Measurements from ENCODE around the gene NDRG4.

The NDRG4 gene

GRCh38 chr16:58492735-58493134, 7.2 kb upstream of the NDRG4 start:
- DNase-seq (ENCODE audit: low read depth, low spot score): no peak
- H3K27ac ChIP-seq: no peak overlapping the region

DNA sequence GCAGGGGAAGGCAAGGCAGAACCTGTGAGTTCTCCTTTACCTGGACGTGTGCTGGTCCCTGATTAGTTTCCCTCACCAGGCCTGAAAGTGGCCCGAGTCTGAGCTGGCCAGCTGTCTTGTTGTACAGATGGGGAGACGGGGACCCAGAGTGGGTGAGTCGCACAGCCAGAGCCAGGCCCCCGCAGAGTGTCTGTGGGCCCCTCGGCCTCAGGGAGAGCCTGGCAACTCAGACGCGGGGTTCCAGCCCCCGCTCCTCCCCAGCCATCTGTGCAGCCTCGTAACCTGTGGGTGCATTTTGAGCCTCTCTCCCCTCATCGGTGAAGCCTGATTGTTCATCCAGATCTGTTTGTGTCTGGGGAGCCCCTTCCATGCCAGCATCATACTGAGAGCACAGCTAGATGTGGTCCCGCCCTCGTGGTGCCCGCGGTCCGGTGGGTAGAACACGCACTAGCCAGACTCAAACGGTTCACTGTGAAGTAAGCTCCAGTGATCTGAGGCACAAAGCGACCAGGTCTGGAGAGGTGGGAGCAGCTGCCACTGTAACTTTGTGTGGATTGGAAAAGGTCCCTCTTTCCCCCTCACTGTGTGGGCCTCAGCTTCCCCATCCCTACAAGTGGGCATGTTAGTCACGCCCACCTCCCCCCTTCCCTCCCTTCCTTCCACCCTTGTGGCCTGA, 6.0 kb upstream of the NDRG4 start:
- H3K27ac ChIP-seq: no peak overlapping the region
- no peak for DNase-seq (ENCODE audit: low read depth, low spot score)

- DNase-seq (ENCODE audit: low read depth, low spot score): no peak
- no peak overlapping the region for H3K27ac ChIP-seq
These were observed 4.9 kb upstream of the NDRG4 start for GRCh38 chr16:58494981-58495520.

DNA sequence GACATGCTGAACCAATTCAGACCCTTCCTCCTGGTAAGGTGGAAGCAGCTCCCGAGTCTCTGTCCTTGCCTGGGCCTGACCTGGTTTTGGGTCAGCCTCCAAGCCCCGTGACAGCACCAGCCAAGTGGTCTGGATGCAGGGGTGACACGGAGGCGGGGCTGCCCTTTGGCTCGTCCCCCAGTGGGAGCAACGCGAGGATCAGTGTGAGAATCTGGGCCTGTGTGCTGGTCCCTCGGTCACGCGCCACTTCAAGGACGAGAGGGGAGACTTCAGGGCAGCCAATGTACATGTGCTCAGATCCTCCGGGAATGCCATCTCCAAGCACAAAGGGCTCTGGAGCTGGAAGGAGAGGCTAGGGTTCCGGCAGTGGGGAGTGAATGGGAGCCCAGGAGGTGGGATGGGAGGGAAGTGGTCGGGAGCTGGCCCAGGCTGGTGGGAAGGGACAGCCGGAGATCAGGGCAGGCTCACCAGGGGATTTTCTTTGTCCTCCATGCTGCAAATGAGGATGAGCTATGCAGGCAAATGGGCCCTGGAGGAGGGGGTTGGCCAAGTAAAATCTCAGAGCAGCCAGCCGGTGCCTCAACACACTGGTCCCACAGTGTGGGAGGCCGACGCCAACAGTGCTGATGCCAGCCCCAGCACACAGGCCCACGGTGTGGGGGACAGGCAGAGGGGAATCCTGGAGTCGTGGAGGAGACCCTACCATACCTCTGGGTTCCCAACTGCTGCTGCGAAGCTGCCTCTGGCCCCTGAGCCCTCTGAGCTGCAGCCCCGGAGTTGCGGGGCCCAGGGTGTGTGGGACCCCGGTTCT, 4.2 kb upstream of the NDRG4 start:
- DNase-seq (ENCODE audit: low read depth, low spot score): no peak
- H3K27ac ChIP-seq: no peak overlapping the region

DNA sequence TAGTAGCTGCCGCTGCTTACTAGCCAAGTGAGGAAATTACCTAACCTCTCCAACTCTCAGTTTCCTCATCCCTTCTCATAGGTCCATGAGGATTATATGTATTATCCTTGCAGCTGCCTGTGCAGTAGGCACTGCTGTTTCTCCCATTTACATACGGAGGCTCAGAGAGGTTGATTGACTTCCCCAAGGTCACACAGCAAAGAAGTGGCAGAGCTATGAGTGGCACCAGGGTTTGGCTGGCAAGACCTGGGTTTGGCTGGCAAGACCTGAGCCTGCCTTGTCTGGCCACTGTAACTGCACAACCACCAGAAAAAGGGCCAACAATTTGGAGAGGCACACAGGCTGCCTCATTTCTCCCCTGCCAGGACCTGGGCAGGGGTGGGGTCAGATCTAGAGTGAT, 2.5 kb upstream of the NDRG4 start:
- DNase-seq (ENCODE audit: low read depth, low spot score): no peak
- H3K27ac ChIP-seq: no peak overlapping the region

- no peak overlapping the region for H3K27ac ChIP-seq
- DNase-seq (ENCODE audit: low read depth, low spot score): no peak
These were observed 2.0 kb upstream of the NDRG4 start for GRCh38 chr16:58497935-58498334.

DNA sequence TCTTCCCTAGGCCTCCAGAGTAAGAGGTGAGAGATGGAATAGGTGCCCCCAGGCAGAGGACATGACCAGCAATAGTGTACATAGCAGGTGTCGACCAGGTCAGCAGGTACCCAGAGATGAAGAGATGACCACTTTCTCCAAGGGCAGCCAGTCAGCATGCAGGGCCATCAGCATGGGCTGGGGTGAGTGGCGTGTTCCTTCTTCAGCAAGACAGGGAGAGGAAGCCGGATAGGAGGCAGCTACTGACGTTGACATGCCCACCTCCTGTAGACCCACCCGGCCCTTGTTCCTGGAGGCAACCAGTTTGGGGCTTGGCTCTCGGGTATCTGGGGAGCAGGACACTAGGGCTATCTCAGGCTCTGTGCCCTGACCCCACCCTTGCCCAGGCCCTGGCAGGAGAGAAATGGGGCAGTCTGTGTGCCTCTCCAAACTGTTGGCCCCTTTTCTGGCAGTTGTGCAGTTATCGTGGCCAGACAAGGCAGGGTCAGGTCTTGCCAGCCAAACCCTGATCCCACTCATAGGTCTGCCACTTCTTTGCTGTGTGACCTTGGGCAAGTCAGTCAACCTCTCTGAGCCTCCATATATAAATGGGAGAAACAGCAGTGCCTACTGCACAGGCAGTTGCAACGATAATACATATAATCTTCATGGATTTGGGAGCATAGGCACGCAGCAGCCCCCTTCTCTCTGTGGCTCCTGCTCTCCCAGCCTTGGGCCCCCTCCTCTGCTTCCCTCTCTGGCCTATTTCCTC, 1.4 kb upstream of the NDRG4 start:
- no peak overlapping the region for H3K27ac ChIP-seq
- DNase-seq (ENCODE audit: low read depth, low spot score): no peak

- H3K27ac ChIP-seq: no peak overlapping the region
- no peak for DNase-seq (ENCODE audit: low read depth, low spot score)
These were observed 841 bp upstream of the NDRG4 start for GRCh38 chr16:58499092-58499511.

GRCh38 chr16:58500430-58501241, 693 bp downstream of the NDRG4 start:
- no peak overlapping the region for H3K27ac ChIP-seq
- DNase-seq (ENCODE audit: low read depth, low spot score): no peak

DNA sequence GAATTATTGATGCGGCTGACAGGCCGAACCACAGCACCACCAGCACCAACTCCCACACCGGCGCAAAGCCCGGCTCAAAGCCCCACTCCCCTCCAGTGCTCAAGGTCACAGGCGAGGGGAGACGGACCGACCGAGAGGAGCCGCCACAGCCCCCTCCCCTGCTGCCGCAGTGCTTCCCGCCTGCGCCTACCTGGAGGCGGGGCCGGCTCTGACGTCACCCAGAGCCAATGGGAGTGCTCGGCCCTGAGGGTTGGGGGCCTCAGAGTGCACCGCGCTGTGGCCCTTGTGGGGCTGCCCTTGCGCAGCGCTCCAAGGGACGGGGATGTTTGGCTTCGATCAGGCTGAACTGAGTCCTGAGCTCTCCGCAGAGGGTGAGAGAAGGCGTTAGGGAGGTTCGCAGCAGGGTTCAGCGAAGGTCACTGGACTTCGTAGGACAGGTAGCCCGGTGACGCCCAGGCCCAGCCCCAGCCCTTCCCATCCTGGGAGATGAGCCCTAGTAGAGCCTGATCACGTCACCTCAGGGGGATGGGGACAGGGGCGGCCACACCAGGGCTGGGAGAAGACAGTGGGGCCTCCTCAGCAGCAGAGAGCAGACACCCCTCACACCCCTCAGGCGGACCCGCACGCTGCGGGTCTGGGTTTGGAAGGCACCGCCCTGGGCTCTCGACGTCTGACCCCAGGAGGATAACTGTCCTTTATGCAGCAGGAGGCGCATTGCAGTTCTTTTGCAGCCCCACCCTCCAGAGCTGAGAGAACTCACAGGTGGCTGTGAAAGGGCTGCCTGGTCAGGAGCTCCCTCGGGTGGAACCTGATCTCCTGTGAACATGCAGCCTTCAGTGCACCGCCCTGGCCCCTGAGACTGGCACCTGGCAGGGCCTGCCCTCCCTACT, 1.5 kb downstream of the NDRG4 start:
- H3K27ac ChIP-seq: no peak overlapping the region
- DNase-seq (ENCODE audit: low read depth, low spot score): no peak

GRCh38 chr16:58502217-58502921, 2.4 kb downstream of the NDRG4 start:
- DNase-seq (ENCODE audit: low read depth, low spot score): no peak
- H3K27ac ChIP-seq: no peak overlapping the region

GRCh38 chr16:58503166-58503862, 3.4 kb downstream of the NDRG4 start:
- no peak overlapping the region for H3K27ac ChIP-seq
- no peak for DNase-seq (ENCODE audit: low read depth, low spot score)

DNA sequence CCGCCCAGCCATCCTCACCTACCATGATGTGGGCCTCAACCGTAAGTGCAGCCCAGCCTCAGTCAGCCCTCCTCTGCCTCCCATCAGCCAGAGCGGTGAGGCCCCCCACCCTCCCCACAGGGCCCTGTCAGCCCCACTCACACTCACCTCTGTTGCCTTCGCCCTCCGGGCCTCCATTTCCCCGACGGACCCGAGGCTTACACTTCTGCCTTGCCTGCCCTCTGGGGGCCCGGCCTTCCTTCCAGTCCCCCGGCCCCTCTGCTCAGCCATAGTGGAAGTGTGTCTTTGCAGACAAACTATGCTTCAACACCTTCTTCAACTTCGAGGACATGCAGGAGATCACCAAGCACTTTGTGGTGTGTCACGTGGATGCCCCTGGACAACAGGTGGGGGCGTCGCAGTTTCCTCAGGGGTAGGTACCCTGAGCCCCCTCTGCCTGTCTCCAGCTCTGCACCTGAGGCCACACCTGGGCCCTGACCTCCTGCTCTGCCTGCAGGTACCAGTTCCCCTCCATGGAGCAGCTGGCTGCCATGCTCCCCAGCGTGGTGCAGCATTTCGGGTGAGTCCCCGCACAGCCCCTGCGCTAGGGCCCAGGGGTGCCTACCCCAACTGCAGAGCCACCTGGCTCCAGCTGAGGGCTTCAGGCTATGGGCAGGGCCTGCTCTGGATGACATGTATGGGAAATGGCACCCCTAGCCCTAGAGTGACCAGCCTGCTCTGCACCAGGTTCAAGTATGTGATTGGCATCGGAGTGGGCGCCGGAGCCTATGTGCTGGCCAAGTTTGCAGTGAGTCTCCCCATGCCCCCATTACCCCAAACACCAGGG, 4.1 kb downstream of the NDRG4 start:
- DNase-seq (ENCODE audit: low read depth, low spot score): no peak
- H3K27ac ChIP-seq: no peak overlapping the region

DNA sequence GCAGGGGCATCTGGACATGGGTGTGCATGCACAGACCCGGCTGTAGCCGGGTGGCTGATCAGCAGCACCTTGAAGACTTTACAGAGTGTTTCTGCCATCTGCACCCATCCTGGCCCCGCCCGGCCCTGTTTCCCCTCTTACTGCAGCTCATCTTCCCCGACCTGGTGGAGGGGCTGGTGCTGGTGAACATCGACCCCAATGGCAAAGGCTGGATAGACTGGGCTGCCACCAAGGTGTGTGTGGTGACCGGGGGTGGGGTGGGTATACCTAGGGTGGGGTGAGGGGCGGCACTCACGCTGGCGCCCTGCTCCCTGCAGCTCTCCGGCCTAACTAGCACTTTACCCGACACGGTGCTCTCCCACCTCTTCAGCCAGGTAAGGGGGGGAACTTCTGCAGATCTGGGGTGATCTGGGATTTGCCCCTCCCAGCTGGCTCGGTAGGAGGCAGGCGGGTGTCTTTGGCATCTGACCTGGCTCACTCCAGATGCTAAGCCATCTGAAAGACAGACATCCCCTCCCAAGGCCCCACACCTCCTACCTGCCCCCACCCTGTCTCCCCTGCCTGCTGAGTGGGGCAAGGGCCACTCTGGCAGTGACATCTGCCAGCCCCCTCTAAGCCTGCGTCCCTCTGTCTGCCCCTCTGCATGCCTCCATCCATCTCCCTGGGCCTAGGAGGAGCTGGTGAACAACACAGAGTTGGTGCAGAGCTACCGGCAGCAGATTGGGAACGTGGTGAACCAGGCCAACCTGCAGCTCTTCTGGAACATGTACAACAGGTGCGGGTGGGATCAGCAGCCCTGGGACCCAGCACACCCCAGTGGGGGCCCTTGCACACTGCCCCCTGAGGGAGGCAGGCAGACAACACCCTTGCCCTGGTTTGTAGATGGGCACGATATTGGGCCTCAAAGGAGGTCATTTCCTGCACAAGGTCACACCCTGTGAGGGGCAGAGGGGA, 6.6 kb downstream of the NDRG4 start:
- H3K27ac ChIP-seq: no peak overlapping the region
- no peak for DNase-seq (ENCODE audit: low read depth, low spot score)

- DNase-seq (ENCODE audit: low read depth, low spot score): no peak
- H3K27ac ChIP-seq: no peak overlapping the region
These were observed 7.4 kb downstream of the NDRG4 start for GRCh38 chr16:58507195-58507962.

All from epithelial cell of prostate (primary cell).